NCI-H2081 (cell line): ENCODE measurements around the gene CITED1.
A peak's percentile ranks its signal among the peaks of the same experiment; 100 is the strongest.
"Not testable (repeated sequence)": the region's sequence is repeated elsewhere in the genome, so short reads cannot be mapped to it uniquely, and the experiment has no call there.

Experiments
- DNase-seq, 2 experiments: peaks; one replicate each; lab custom pipeline; 2025; lab: John Stamatoyannopoulos, UW

CITED1 gene

GRCh38 chrX:72305286-72306084 is at the start of gene CITED1:
TSS of gene CITED1 (minus strand) at chrX:72305914. CDS start at chrX:72302869, 3,045 bp downstream.
- peak in 1 of 2 experiments; percentile 55 for DNase-seq

- DNase-seq: no peak
These were observed 47.1 kb upstream of the CITED1 start for GRCh38 chrX:72352786-72353185.

- no peak for DNase-seq
These were observed 46.1 kb upstream of the CITED1 start for GRCh38 chrX:72351606-72352334.

GRCh38 chrX:72349190-72349589 is 43.5 kb upstream of the CITED1 start:
- DNase-seq: no peak

GRCh38 chrX:72348247-72348979 is 42.7 kb upstream of the CITED1 start:
- DNase-seq: no peak

GRCh38 chrX:72347366-72347765 is 41.7 kb upstream of the CITED1 start:
- no peak for DNase-seq

GRCh38 chrX:72346302-72346949 is 40.7 kb upstream of the CITED1 start:
- DNase-seq: no peak

- no peak for DNase-seq
These were observed 34.9 kb upstream of the CITED1 start for GRCh38 chrX:72340626-72341025.

- DNase-seq: no peak
These were observed 34.3 kb upstream of the CITED1 start for GRCh38 chrX:72340041-72340440.

GRCh38 chrX:72330131-72330530 is 24.4 kb upstream of the CITED1 start:
- peak in 1 of 2 experiments; percentile 58 for DNase-seq

- no peak for DNase-seq
These were observed 21.0 kb upstream of the CITED1 start for GRCh38 chrX:72326605-72327300.

- not testable (repeated sequence) for DNase-seq
These were observed 13.9 kb upstream of the CITED1 start for GRCh38 chrX:72319651-72320050.

- DNase-seq: no peak
These were observed 11.4 kb upstream of the CITED1 start for GRCh38 chrX:72317139-72317538.

GRCh38 chrX:72316408-72317110 is 10.8 kb upstream of the CITED1 start:
- peak in 1 of 2 experiments; percentile 21 for DNase-seq

- peak in 1 of 2 experiments; percentile 34 for DNase-seq
These were observed 9.2 kb upstream of the CITED1 start for GRCh38 chrX:72314881-72315280.

- no peak for DNase-seq
These were observed 8.3 kb upstream of the CITED1 start for GRCh38 chrX:72313707-72314641.

GRCh38 chrX:72312311-72312940 is 6.7 kb upstream of the CITED1 start:
- no peak for DNase-seq

- no peak for DNase-seq
These were observed 3.8 kb upstream of the CITED1 start for GRCh38 chrX:72309297-72310071.
